ENCODE data around the gene NOTCH2. TPM values are rescaled to one million over a fixed set of nuclear protein-coding genes. Genes with fewer than 3 reads are reported as not detected.
"Not testable (repeated sequence)": the region's sequence is repeated elsewhere in the genome, so short reads cannot be mapped to it uniquely, and the experiment has no call there.

The NOTCH2 gene
- total RNA-seq, 1 experiment from 2014 or later: 106 TPM

GRCh38 chr1:119981986-119982815, 87.3 kb downstream of the NOTCH2 start:
- H3K36me3 ChIP-seq (ENCODE audit: low read depth): peaks cover 17% of the 10 kb centered on the region; the same call in 1 of the 2 replicates
- H3F3A ChIP-seq (ENCODE audit: insufficient read depth, low read depth): peaks cover 7% of the 10 kb centered on the region; the same call in 1 of the 2 replicates
- no peak overlapping the region for H3K27ac ChIP-seq
- H3K79me2 ChIP-seq (ENCODE audit: low read depth): 0 out of 2 replicates have a peak, but pooled peaks cover 3% of the 10 kb centered on the region
- H3K9me3 ChIP-seq (ENCODE audit: insufficient read depth, low read depth): no peaks in the 10 kb centered on the region
- BruUV-seq (replicated peaks): no TSS peak
- no peak overlapping the region for H3K4me3 ChIP-seq
- TF ChIP-seq EZH2 (IDR thresholded peaks at IDR 0.05; ENCODE audit: low read depth) (no peak), CTCF (conservative IDR thresholded peaks at IDR 0.05) (no peak)
- no peak overlapping the region for H2AFZ ChIP-seq
- H3K4me2 ChIP-seq: no peak overlapping the region
- POLR2A ChIA-PET (ENCODE audit: unreplicated experiment): no interaction called here
- peaks cover 5% of the 10 kb centered on the region for H3K4me1 ChIP-seq (replicated peaks; ENCODE audit: insufficient read depth)
- no peaks in the 10 kb centered on the region for H3K27me3 ChIP-seq (ENCODE audit: insufficient read depth, low read depth)
- CTCF ChIA-PET: no interaction called here
- no peaks in the 10 kb centered on the region for H4K20me1 ChIP-seq (ENCODE audit: insufficient read depth)
- DNase-seq: no peak
- intact Hi-C loops (cut with micrococcal nuclease; ENCODE audit: unreplicated experiment): no loop called here
- peaks cover 3% of the 10 kb centered on the region; the same call in 1 of the 2 replicates for H3K9me2 ChIP-seq (ENCODE audit: insufficient read depth)

GRCh38 chr1:119981496-119981895, 88.0 kb downstream of the NOTCH2 start:
- POLR2A ChIA-PET (ENCODE audit: unreplicated experiment): no interaction called here
- H3K79me2 ChIP-seq (ENCODE audit: low read depth): 0 out of 2 replicates have a peak, but pooled peaks cover 3% of the 10 kb centered on the region
- no peak overlapping the region for H2AFZ ChIP-seq
- intact Hi-C loops (cut with micrococcal nuclease; ENCODE audit: unreplicated experiment): no loop called here
- peaks cover 1% of the 10 kb centered on the region; the same call in 1 of the 2 replicates for H3F3A ChIP-seq (ENCODE audit: insufficient read depth, low read depth)
- TF ChIP-seq CTCF (conservative IDR thresholded peaks at IDR 0.05): no peak
- TF ChIP-seq EZH2 (IDR thresholded peaks at IDR 0.05; ENCODE audit: low read depth): no peak
- no peaks in the 10 kb centered on the region for H3K9me3 ChIP-seq (ENCODE audit: insufficient read depth, low read depth)
- CTCF ChIA-PET: no interaction called here
- H3K4me3 ChIP-seq: no peak overlapping the region
- H3K4me2 ChIP-seq: no peak overlapping the region
- H3K27me3 ChIP-seq (ENCODE audit: insufficient read depth, low read depth): no peaks in the 10 kb centered on the region
- peaks cover 12% of the 10 kb centered on the region; the same call in 1 of the 2 replicates for H3K36me3 ChIP-seq (ENCODE audit: low read depth)
- peaks cover 3% of the 10 kb centered on the region; the same call in 1 of the 2 replicates for H3K9me2 ChIP-seq (ENCODE audit: insufficient read depth)
- H4K20me1 ChIP-seq (ENCODE audit: insufficient read depth): no peaks in the 10 kb centered on the region
- H3K4me1 ChIP-seq (replicated peaks; ENCODE audit: insufficient read depth): no peaks in the 10 kb centered on the region
- no peak overlapping the region for H3K27ac ChIP-seq
- no peak for DNase-seq
- no TSS peak for BruUV-seq (replicated peaks)

- no TSS peak for BruUV-seq (replicated peaks)
- Histone ChIP-seq H3K27ac (no peak overlapping the region), H3K36me3 (ENCODE audit: low read depth) (peaks cover 5% of the 10 kb centered on the region; the same call in 1 of the 2 replicates), H3K4me2 (no peak overlapping the region), H3K27me3 (ENCODE audit: insufficient read depth, low read depth) (no peaks in the 10 kb centered on the region), H3K9me2 (ENCODE audit: insufficient read depth) (peaks cover 3% of the 10 kb centered on the region; the same call in 1 of the 2 replicates), H4K20me1 (ENCODE audit: insufficient read depth) (no peaks in the 10 kb centered on the region), H3K4me3 (no peak overlapping the region), H3K4me1 (replicated peaks; ENCODE audit: insufficient read depth) (0 out of 2 replicates have a peak, but pooled peaks cover 9% of the 10 kb centered on the region), H3K79me2 (ENCODE audit: low read depth) (0 out of 2 replicates have a peak, but pooled peaks cover 7% of the 10 kb centered on the region), H3K9me3 (ENCODE audit: insufficient read depth, low read depth) (no peaks in the 10 kb centered on the region), H3F3A (ENCODE audit: insufficient read depth, low read depth) (no peaks in the 10 kb centered on the region), H2AFZ (no peak overlapping the region)
- POLR2A ChIA-PET (ENCODE audit: unreplicated experiment): no interaction called here
- intact Hi-C loops (cut with micrococcal nuclease; ENCODE audit: unreplicated experiment): no loop called here
- CTCF ChIA-PET: no interaction called here
- DNase-seq: no peak
- TF ChIP-seq CTCF (conservative IDR thresholded peaks at IDR 0.05): no peak
- TF ChIP-seq EZH2 (IDR thresholded peaks at IDR 0.05; ENCODE audit: low read depth): no peak
Measured at GRCh38 chr1:119978018-119978505, 91.4 kb downstream of the NOTCH2 start.

- H3K36me3 ChIP-seq (ENCODE audit: low read depth); H3K4me3 ChIP-seq; H3K4me1 ChIP-seq (replicated peaks; ENCODE audit: insufficient read depth); H3K79me2 ChIP-seq (ENCODE audit: low read depth); POLR2A ChIA-PET (ENCODE audit: unreplicated experiment); intact Hi-C loops (cut with micrococcal nuclease; ENCODE audit: unreplicated experiment); BruUV-seq (replicated peaks); CTCF ChIA-PET; H2AFZ ChIP-seq; H3F3A ChIP-seq (ENCODE audit: insufficient read depth, low read depth); DNase-seq; H4K20me1 ChIP-seq (ENCODE audit: insufficient read depth); H3K27ac ChIP-seq; H3K9me2 ChIP-seq (ENCODE audit: insufficient read depth); H3K9me3 ChIP-seq (ENCODE audit: insufficient read depth, low read depth); H3K27me3 ChIP-seq (ENCODE audit: insufficient read depth, low read depth); H3K4me2 ChIP-seq: not testable (repeated sequence)
Measured at GRCh38 chr1:119977113-119977736, 92.2 kb downstream of the NOTCH2 start.

All from PC-9 (cell line).